CD4-positive, alpha-beta memory T cell (primary cell): ENCODE data around the gene NXNL1. TPM values are rescaled to one million over a fixed set of nuclear protein-coding genes. Genes with fewer than 3 reads are reported as not detected.
A peak's percentile ranks its signal among the peaks of the same experiment; 100 is the strongest.
"Not testable (repeated sequence)": the region's sequence is repeated elsewhere in the genome, so short reads cannot be mapped to it uniquely, and the experiment has no call there.

Experiments used
- CTCF ChIA-PET: fragments of 350-600 bp; sonication (Branson Sonifier 250); formaldehyde crosslinking; loops from one replicate; lab custom pipeline; 2021; ENCODE audit warnings: inconsistent platforms; ENCODE audit not compliant: partially characterized antibody; lab: Charles Lee
- POLR2A ChIA-PET: fragments of 350-600 bp; sonication (Branson Sonifier 250); formaldehyde crosslinking; loops from one replicate; lab custom pipeline; 2021; ENCODE audit not compliant: partially characterized antibody; lab: Charles Lee
- DNase-seq, 5 donors: peaks; one replicate each; pipeline versions ENCODE4 v3.0.0 to v3.0.0-alpha.2; 2020 to 2022; ENCODE audit warnings: mixed read lengths in 1 of 5
- H3K27ac ChIP-seq: one replicate; pipeline ENCODE4 v1.7.0; 2013; ENCODE audit warnings: low read depth, low read length
- H3K27me3 ChIP-seq: 2 replicates; pipeline ENCODE4 v1.7.0; 2013; ENCODE audit warnings: mild to moderate bottlenecking, low read length, moderate library complexity; ENCODE audit not compliant: insufficient read depth
- H3K36me3 ChIP-seq: 2 replicates; pipeline ENCODE4 v1.7.0; 2013; ENCODE audit warnings: mild to moderate bottlenecking, low read length, moderate library complexity; ENCODE audit not compliant: insufficient read depth
- H3K4me1 ChIP-seq: 2 replicates; pipeline ENCODE4 v1.7.0; 2013; ENCODE audit warnings: mild to moderate bottlenecking, low read length, moderate library complexity; ENCODE audit not compliant: insufficient read depth
- H3K4me3 ChIP-seq, 2 donors: one replicate each; pipeline ENCODE4 v1.7.0; 2013; ENCODE audit warnings: low read length in 2 of 2, mild to moderate bottlenecking in 1 of 2
- H3K9me3 ChIP-seq, 2 donors: one replicate each; pipeline ENCODE4 v1.7.0; 2013; ENCODE audit warnings: low read length in 2 of 2, control low read depth in 1 of 2; ENCODE audit not compliant: control insufficient read depth in 1 of 2
- H3K27ac Mint-ChIP-seq, 7 donors: one replicate each; pipeline ENCODE4 v1.8.0; 2020 to 2021; ENCODE audit warnings: mixed read lengths in 7 of 7, mild to moderate bottlenecking in 6 of 7, inconsistent platforms in 3 of 7, moderate library complexity in 3 of 7
- H3K27me3 Mint-ChIP-seq, 2 donors: one replicate each; pipeline ENCODE4 v1.8.0; 2020 to 2021; ENCODE audit warnings: mixed read lengths in 2 of 2
- H3K36me3 Mint-ChIP-seq, 2 donors: one replicate each; pipeline ENCODE4 v1.8.0; 2020 to 2021; ENCODE audit warnings: mixed read lengths in 2 of 2, inconsistent platforms in 1 of 2, mild to moderate bottlenecking in 1 of 2
- H3K4me1 Mint-ChIP-seq, 4 donors: one replicate each; pipeline ENCODE4 v1.8.0; 2020 to 2021; ENCODE audit warnings: mixed read lengths in 4 of 4, mild to moderate bottlenecking in 1 of 4
- H3K4me3 Mint-ChIP-seq, 8 donors: one replicate each; pipeline ENCODE4 v1.8.0; 2020 to 2021; ENCODE audit warnings: mixed read lengths in 8 of 8, mild to moderate bottlenecking in 7 of 8, moderate library complexity in 6 of 8, inconsistent platforms in 3 of 8
- H3K9me3 Mint-ChIP-seq, 8 donors: one replicate each; pipeline ENCODE4 v1.8.0; 2020 to 2021; ENCODE audit warnings: mixed read lengths in 8 of 8, mild to moderate bottlenecking in 5 of 8, inconsistent platforms in 3 of 8, moderate library complexity in 1 of 8
- intact Hi-C: fragments of 100-400 bp; cut with micrococcal nuclease; formaldehyde crosslinking; loops from one replicate; pipeline ENCODE4 v1.15.1; 2023
- polyA plus RNA-seq, 2 donors: library from polyadenylated mRNA; unstranded; fragments of 300-500 nt; fragmentation: Illumina TruSeq; gene quantifications; one replicate each; pipeline ENCODE4 v1.2.3, GENCODE V29; 2021
- total RNA-seq, 2 experiments: library from RNA; stranded (reverse); gene quantifications; one replicate each; pipeline ENCODE4 v1.2.3, GENCODE V29; 2021

Gene NXNL1
- not detected for total RNA-seq
- not detected for polyA plus RNA-seq

- intact Hi-C loops: loop anchor here (10.0 kb wide), 1 partner anchor 394 kb away; the partner anchor contains the start of gene RPL18A
- H3K36me3 ChIP-seq: no peaks in the 10 kb centered on the region
- POLR2A ChIA-PET: no interaction called here
- no peaks in the 10 kb centered on the region for H3K4me1 ChIP-seq
- CTCF ChIA-PET: interaction anchor here (1.4 to 1.8 kb wide), 2 partner anchors 11 to 66 kb away, joined by 4 read pairs; no protein-coding TSS in a partner anchor
- H3K4me3 ChIP-seq: no peak within 1 kb of the TSS
- H3K9me3 ChIP-seq: no peaks in the 10 kb centered on the region
- peaks cover 0 to 3% (median 0%) of the 10 kb centered on the region in 4 donors for H3K4me1 Mint-ChIP-seq
- no peak within 1 kb of the TSS for H3K27ac ChIP-seq
- DNase-seq: no peak
- H3K27ac Mint-ChIP-seq: no peak within 1 kb of the TSS
- peaks cover 12 to 18% of the 10 kb centered on the region in 2 donors for H3K27me3 Mint-ChIP-seq
- no peak within 1 kb of the TSS for H3K4me3 Mint-ChIP-seq
- no peaks in the 10 kb centered on the region for H3K36me3 Mint-ChIP-seq
- no peaks in the 10 kb centered on the region for H3K9me3 Mint-ChIP-seq
- H3K27me3 ChIP-seq: peaks cover 13% of the 10 kb centered on the region
Observed at GRCh38 chr19:17460372-17461230, at the start of gene NXNL1. Gene NXNL1 (minus strand): TSS chr19:17460926. CDS start chr19:17460869, 57 bp downstream.

DNA sequence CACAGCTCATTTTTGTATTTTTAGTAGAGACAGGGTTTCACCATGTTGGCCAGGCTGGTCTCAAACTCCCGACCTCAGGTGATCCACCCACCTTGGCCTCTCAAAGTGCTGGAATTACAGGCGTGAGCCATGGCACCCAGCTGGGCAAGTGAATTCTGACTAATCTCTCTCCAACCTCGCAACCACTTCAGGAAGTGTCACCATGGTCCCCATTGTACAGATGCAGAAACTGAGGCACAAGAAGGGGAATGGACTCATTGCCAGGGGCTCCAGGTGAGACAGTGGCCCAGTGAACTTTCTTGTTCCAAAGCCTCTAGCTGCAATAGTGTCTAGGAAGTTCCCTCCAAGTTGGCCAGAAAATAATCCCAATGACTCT, 47.8 kb upstream of the NXNL1 start:
- H3K4me3 Mint-ChIP-seq, H3K27me3 Mint-ChIP-seq: not testable (repeated sequence)
- H3K27ac Mint-ChIP-seq: peak overlapping the region in 1 of 7 donors; percentile 52

GRCh38 chr19:17506745-17507144, 46.0 kb upstream of the NXNL1 start:
- H3K4me3 ChIP-seq: no peak overlapping the region
- no peak overlapping the region for H3K27ac ChIP-seq
- no peak overlapping the region for H3K27ac Mint-ChIP-seq
- no peaks in the 10 kb centered on the region for H3K27me3 ChIP-seq
- H3K27me3 Mint-ChIP-seq: no peaks in the 10 kb centered on the region
- POLR2A ChIA-PET: no interaction called here
- no peak overlapping the region for H3K4me3 Mint-ChIP-seq
- no peaks in the 10 kb centered on the region for H3K36me3 ChIP-seq
- intact Hi-C loops: no loop called here
- H3K9me3 Mint-ChIP-seq: peaks cover 0 to 2% (median 0%) of the 10 kb centered on the region in 8 donors
- peaks cover 0 to 4% of the 10 kb centered on the region in 2 donors for H3K36me3 Mint-ChIP-seq
- CTCF ChIA-PET: interaction anchor here (0.7 to 1.0 kb wide), 3 partner anchors 9 to 30 kb away, joined by 3 to 4 read pairs (median 3); no protein-coding TSS in a partner anchor
- no peaks in the 10 kb centered on the region for H3K9me3 ChIP-seq
- H3K4me1 Mint-ChIP-seq: peaks cover 7 to 31% (median 18%) of the 10 kb centered on the region in 4 donors
- no peak for DNase-seq
- peaks cover 12% of the 10 kb centered on the region for H3K4me1 ChIP-seq

More for the DNA sequence above, 47.8 kb upstream of the NXNL1 start:
- CTCF ChIA-PET: interaction anchor here (4.3 kb wide), 1 partner anchor 13 kb away, joined by 37 read pairs; no protein-coding TSS in a partner anchor
- H3K27me3 ChIP-seq, H3K36me3 ChIP-seq, POLR2A ChIA-PET, H3K36me3 Mint-ChIP-seq, H3K9me3 Mint-ChIP-seq, DNase-seq, H3K9me3 ChIP-seq, intact Hi-C loops, H3K27ac ChIP-seq, H3K4me3 ChIP-seq: not testable (repeated sequence)
- peaks cover 14 to 41% (median 28%) of the 10 kb centered on the region in 4 donors for H3K4me1 Mint-ChIP-seq
- peaks cover 20% of the 10 kb centered on the region for H3K4me1 ChIP-seq

- peaks cover 0 to 2% (median 0%) of the 10 kb centered on the region in 8 donors for H3K9me3 Mint-ChIP-seq
- intact Hi-C loops: no loop called here
- no peak overlapping the region for H3K27ac ChIP-seq
Observed at GRCh38 chr19:17505223-17505622, 44.5 kb upstream of the NXNL1 start.

GRCh38 chr19:17504456-17504855, 43.7 kb upstream of the NXNL1 start:
- Mint-ChIP-seq H3K27ac (peak overlapping the region in 1 of 7 donors; percentile 24), H3K4me3 (no peak overlapping the region), H3K9me3 (peaks cover 0 to 2% (median 0%) of the 10 kb centered on the region in 8 donors), H3K36me3 (peaks cover 0 to 2% of the 10 kb centered on the region in 2 donors), H3K4me1 (peaks cover 7 to 18% (median 12%) of the 10 kb centered on the region in 4 donors), H3K27me3 (no peaks in the 10 kb centered on the region)
- ChIA-PET CTCF (interaction anchor here (1.0 kb wide), 1 partner anchor 10 kb away, joined by 3 read pairs; no protein-coding TSS in a partner anchor), POLR2A (no interaction called here)
- Histone ChIP-seq H3K27ac (no peak overlapping the region), H3K4me3 (no peak overlapping the region), H3K4me1 (peaks cover 4% of the 10 kb centered on the region), H3K27me3 (no peaks in the 10 kb centered on the region), H3K9me3 (no peaks in the 10 kb centered on the region), H3K36me3 (no peaks in the 10 kb centered on the region)
- intact Hi-C loops: no loop called here
- no peak for DNase-seq

More at GRCh38 chr19:17505223-17505622, 44.5 kb upstream of the NXNL1 start:
- POLR2A ChIA-PET: no interaction called here
- no peaks in the 10 kb centered on the region for H3K36me3 ChIP-seq
- H3K4me1 Mint-ChIP-seq: peaks cover 3 to 19% (median 9%) of the 10 kb centered on the region in 4 donors
- CTCF ChIA-PET: interaction anchor here (0.8 to 1.0 kb wide), 2 partner anchors 10 to 11 kb away, joined by 3 to 6 read pairs; no protein-coding TSS in a partner anchor
- H3K9me3 ChIP-seq: no peaks in the 10 kb centered on the region
- no peaks in the 10 kb centered on the region for H3K27me3 ChIP-seq
- H3K36me3 Mint-ChIP-seq: peaks cover 0 to 2% of the 10 kb centered on the region in 2 donors
- no peaks in the 10 kb centered on the region for H3K27me3 Mint-ChIP-seq
- peak overlapping the region in 3 of 7 donors; percentile 27 to 78 (median 36) for H3K27ac Mint-ChIP-seq
- H3K4me3 ChIP-seq: no peak overlapping the region
- peaks cover 7% of the 10 kb centered on the region for H3K4me1 ChIP-seq
- no peak for DNase-seq
- H3K4me3 Mint-ChIP-seq: no peak overlapping the region

- ChIA-PET CTCF (no interaction called here), POLR2A (no interaction called here)
- peaks cover 7 to 18% (median 12%) of the 10 kb centered on the region in 4 donors for H3K4me1 Mint-ChIP-seq
- intact Hi-C loops: no loop called here
- H3K9me3 Mint-ChIP-seq: peaks cover 0 to 2% (median 0%) of the 10 kb centered on the region in 8 donors
- H3K27ac Mint-ChIP-seq: peak overlapping the region in 1 of 7 donors; percentile 52
- DNase-seq: no peak
- H3K4me3 Mint-ChIP-seq: no peak overlapping the region
- no peaks in the 10 kb centered on the region for H3K27me3 Mint-ChIP-seq
- Histone ChIP-seq H3K4me3 (no peak overlapping the region), H3K36me3 (no peaks in the 10 kb centered on the region), H3K4me1 (peaks cover 4% of the 10 kb centered on the region), H3K27me3 (no peaks in the 10 kb centered on the region), H3K27ac (no peak overlapping the region), H3K9me3 (no peaks in the 10 kb centered on the region)
- H3K36me3 Mint-ChIP-seq: peaks cover 0 to 2% of the 10 kb centered on the region in 2 donors
Observed at GRCh38 chr19:17504030-17504429, 43.3 kb upstream of the NXNL1 start.

DNA sequence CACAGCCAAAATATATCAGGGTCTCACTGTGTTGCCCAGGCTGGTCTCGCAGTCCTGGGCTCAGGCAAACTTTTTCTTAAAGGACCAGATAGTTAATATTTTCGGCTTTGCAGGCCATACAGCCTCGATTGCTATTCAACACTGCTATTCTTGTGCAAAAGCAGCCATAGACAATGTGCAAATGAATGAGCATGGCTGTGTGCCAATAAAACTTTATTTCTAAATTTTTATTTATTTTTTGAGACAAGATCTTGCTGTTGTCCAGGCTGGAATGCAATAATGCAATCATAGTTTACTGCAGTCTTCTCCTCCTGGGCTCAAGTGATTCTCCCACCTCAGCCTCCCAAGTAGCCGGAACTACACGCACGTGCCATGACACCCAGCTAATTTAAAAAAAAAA, 42.5 kb upstream of the NXNL1 start:
- H3K36me3 Mint-ChIP-seq: peaks cover 0 to 2% of the 10 kb centered on the region in 2 donors
- H3K4me1 Mint-ChIP-seq: peaks cover 5 to 17% (median 11%) of the 10 kb centered on the region in 4 donors
- Histone ChIP-seq H3K9me3 (no peaks in the 10 kb centered on the region), H3K27ac (no peak overlapping the region), H3K4me3 (no peak overlapping the region), H3K36me3 (no peaks in the 10 kb centered on the region), H3K4me1 (peaks cover 4% of the 10 kb centered on the region), H3K27me3 (no peaks in the 10 kb centered on the region)
- H3K27me3 Mint-ChIP-seq: no peaks in the 10 kb centered on the region
- H3K27ac Mint-ChIP-seq: no peak overlapping the region
- DNase-seq: no peak
- CTCF ChIA-PET: interaction anchor here (0.6 to 1.2 kb wide), 2 partner anchors 8 to 68 kb away, joined by 3 read pairs; partner anchors contain the start of gene PGLS
- no peak overlapping the region for H3K4me3 Mint-ChIP-seq
- peaks cover 0 to 2% (median 0%) of the 10 kb centered on the region in 8 donors for H3K9me3 Mint-ChIP-seq
- POLR2A ChIA-PET: no interaction called here
- intact Hi-C loops: no loop called here
